GDM1 (cell line): ENCODE data around the gene TULP4.
A peak's percentile ranks its signal among the peaks of the same experiment; 100 is the strongest.
"Not testable (repeated sequence)": the region's sequence is repeated elsewhere in the genome, so short reads cannot be mapped to it uniquely, and the experiment has no call there.

Experiments
- DNase-seq: peaks from one replicate; lab custom pipeline; 2025; lab: John Stamatoyannopoulos, UW

TULP4 gene

DNA sequence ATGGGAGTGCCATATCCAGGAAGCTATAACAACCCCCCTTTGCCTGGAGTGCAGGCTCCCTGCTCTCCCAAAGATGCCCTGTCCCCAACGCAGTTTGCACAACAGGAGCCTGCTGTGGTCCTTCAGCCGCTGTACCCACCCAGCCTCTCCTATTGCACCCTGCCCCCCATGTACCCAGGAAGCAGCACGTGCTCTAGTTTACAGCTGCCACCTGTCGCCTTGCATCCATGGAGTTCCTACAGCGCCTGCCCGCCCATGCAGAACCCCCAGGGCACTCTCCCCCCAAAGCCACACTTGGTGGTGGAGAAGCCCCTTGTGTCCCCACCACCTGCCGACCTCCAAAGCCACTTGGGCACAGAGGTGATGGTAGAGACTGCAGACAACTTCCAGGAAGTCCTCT, 191.0 kb downstream of the TULP4 start:
- DNase-seq, result no peak

DNA sequence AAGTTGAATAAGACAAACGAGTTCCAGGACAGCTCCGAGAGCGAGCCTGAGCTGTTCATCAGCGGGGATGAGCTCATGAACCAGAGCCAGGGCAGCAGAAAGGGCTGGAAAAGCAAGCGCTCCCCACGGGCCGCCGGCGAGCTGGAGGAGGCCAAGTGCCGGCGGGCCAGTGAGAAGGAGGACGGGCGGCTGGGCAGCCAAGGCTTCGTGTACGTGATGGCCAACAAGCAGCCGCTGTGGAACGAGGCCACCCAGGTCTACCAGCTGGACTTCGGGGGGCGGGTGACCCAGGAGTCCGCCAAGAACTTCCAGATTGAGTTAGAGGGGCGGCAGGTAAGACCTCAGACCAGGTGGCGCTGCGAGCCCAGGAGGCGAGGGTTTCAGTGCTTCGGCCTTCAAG, 191.6 kb downstream of the TULP4 start:
- no peak for DNase-seq

DNA sequence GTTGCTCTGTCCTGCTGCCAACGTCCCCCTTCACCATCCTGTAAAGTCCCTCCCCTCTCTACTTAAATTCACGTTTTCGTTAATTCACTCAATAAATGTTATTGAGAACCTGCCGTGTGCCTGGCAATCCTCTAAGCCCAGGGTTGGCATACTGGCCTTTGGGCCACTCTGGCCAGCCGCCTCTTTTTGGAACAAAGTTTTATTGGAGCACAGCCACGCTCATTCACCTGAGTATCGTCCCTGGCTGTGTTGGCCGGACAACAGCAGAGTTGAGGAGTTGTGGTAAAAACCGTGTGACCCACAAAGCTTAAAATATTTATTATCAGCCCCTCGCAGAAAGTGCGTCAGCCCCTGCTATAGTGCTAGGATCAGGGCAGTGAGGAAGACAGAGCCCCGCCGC, 192.9 kb downstream of the TULP4 start:
- no peak for DNase-seq

DNA sequence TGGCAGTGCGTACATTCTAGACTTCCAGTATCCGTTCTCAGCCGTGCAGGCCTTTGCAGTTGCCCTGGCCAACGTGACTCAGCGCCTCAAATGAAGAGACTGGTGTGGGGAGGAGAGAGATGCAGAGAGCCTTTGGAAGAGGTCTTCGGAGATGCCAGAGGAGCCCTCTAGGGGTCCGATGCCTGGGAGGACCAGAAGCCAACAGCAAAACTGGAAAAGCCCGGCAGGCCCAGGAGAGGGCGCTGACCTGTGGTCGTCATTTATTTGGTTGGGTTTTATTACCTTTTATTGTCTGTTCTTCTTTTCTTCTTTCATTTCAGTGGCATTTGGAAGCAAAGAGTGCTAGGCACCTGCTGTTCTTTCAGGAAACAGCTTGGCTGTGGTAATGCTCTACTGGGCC, 194.3 kb downstream of the TULP4 start:
- no peak for DNase-seq

DNA sequence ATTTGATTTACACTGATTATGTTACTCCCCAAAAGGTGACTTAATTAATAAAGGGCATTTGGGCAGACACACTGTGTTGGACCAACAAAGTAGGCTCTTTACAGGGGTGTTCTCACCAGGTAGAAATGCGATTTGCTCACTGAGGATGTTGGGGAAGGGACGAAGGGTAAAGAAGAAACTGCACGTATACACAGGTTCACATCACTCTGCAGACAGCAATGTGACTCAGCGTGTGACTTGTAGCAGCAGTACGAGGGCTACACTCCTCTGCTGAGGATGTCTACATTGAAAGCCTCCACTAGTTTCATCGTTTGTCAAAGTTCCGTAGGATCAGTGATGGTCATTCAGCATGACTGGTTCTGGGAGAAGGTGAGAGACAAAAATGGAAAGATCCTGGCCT, 194.9 kb downstream of the TULP4 start:
- no peak for DNase-seq

DNA sequence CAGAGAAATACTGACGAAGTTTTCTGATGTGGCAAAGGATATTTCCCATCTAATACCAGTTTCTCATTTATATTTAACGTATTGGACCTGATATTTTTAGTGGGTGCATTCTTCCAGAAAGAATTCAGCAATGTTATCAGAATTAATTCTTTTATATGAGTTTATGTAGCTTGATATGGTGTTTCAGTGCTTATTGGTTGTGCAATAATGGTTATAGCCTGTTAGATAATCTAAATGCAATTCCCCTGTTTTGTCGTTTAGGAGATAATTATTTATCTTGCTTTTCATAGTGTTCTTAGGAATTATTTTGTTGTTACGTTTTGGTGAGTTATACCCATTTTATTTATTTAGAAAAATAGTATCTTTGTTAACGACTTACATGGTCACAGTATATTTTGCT, 196.2 kb downstream of the TULP4 start:
- DNase-seq, result no peak

DNA sequence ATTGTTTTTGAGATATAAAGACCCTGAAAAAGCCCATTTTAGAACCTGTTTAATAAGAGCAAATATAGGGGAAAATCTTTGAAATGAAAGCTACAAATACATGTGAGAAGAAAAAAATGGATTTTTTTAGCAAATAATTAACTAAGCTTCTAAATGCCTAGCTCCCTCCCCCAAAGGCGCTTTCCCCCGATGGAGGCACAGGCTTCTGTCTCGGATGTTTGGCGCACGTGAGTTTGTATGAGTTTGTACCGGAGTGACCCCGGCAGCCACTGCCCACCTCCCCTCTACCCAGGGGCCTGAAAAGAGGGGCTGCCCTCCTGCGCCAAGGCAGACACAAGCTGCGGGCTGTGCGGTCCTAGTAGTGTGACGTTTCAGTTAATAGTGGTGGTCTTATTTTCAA, 197.2 kb downstream of the TULP4 start:
- no peak for DNase-seq

DNA sequence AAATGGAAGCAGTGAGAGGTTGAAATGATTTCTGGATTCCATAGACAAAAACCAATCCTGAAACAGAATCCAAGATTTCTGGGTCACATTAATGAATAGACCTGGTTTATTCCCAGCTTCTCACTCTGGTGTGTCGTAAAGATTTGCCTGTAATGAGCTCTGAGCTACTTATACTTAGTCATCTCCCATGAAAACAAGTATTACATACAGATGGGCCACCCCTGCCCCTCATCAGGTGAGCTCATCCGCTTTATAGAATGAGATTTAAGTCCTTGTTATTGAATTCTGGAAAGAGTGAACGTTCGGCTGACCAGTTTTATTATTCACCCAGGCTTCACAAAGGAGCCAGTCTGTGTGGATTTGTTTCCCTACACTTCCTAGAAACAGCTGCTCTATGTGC, 200.5 kb downstream of the TULP4 start:
- no peak for DNase-seq

DNA sequence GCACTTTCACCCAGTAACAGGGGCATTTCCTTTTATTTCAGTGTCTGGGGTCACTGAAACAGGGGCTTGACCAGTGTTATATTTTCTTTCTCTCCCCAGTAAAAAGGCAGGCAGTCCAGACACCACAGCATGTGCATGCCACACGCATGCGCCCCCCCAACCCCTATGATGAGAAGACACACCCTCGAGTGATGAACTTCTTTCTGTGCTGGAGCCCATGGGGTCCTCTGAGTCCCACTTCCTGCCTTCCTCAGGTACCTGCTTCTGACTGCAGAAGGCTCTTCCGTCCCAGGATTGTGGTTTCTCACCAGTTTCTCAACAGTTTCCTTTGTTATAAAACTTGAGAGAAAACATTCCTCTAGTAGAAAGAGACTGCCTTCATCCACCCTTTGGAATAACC, 201.9 kb downstream of the TULP4 start:
- no peak for DNase-seq

DNA sequence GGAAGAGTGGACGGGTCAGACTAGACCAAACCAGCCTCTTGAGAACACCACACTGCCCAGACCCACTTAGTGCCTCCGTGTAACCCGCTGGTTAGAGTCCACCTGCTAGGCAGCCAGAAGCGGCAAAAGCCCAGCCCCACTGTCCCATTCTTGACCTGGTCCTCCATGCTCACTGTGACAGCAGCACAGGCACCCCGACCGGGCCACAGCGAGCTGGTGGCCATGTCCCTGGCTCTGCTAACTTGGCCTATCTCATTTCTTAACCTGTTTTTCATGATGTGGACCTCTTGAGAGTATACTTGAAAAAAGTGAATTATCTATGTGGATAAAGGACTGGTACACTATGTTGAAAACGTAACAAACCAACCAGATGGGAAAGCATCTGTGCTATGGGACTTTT, 202.7 kb downstream of the TULP4 start:
- no peak for DNase-seq

DNA sequence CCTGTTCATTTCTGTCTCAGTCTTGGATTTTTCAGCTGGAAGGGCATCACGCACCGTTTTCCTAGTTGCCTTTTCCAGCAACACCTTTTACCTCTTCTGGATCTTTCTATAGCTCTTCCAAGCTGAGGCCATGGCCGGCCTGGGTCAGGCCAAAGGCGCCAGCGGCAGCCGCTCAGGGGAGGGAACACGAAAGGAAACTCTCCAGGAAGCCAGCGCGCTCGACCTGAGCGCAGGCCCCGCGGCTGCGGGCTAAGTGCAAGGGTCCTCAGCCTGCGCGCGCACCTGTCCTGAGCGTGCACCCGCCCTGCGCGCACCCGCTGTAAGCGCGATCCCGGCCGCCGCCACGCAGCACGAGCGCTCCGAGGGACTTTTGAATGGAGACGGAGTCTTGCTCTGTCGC, 203.8 kb downstream of the TULP4 start:
- DNase-seq, result no peak

DNA sequence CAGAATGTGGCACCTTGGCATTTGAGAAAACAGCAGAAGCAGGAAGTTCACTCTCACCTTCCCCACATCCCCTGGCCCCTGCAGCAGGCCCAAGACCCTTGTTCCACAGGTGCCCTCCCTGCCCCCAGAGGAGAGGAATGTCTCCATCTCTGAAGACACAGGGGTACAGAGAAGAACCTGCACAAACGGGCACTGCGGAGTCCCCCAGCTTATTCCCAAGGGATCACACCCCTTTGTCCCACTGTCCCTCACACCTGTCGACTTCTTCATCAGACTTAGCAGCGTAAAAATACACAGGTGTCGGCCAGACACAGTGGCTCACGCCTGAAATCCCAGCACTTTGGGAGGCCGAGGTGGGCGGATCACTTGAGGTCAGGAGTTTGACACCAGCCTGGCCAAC, 204.8 kb downstream of the TULP4 start:
- no peak for DNase-seq

DNA sequence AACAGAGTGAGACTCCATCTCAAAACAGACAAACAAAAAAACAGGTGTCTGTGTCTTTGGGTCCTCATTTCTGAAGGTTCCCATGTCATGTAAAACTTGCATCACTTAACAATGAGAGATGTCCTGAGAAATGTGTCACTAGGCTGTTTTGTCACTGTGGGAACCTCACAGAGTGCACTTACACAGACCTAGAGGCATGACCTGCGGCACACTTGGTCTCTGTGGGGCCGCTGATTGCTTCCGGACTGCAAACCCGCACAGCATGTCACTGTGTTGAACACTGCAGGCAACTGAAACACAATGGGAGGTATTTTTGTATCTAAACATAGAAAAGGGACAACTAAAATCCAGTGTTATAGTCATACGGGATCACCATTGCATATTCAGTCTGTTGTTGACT, 205.3 kb downstream of the TULP4 start:
- DNase-seq, result no peak

DNA sequence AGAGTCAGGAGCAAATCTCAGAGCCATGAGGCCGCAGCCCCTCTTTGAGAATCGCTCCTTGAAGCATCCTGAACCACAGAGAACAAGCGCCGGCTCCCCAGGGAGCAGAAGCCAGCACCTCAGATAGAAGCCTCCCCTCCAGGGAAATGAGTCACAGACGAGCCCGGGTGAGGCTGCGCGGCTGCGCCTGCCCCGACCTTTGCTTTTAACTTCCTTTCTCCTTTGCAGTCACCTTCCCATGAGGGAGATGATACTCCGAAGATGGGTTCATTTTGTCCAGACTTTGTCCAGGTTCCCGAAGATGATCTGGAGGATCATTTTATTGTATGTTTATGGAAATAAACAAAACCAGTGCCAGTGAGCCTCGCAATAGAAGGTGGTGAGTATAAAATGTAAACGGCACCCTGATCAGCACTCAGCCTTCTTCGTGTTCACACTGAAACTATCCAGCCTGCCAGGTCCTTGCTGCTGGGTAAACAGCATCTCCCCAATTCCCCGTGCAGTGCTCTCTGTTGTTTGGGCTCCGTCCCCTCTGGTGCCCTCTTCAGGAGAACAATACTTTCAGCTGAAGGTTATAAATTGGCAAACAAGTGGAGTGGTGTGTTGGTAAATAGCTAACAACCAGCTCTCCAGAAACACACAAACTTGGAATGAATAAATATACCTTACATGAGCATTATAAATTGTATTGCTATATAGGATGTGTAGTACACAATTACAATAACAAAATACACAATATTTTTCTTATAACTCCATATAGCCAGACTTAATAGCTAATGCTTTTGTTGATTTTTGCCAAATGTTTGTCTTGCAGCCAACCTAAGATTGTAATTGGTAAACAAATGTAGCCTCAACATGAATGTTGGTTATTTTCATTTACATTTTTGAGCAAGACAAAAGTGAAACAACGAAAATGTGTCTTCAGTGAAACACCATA, 206.2 kb downstream of the TULP4 start:
- peak; percentile 27 for DNase-seq

DNA sequence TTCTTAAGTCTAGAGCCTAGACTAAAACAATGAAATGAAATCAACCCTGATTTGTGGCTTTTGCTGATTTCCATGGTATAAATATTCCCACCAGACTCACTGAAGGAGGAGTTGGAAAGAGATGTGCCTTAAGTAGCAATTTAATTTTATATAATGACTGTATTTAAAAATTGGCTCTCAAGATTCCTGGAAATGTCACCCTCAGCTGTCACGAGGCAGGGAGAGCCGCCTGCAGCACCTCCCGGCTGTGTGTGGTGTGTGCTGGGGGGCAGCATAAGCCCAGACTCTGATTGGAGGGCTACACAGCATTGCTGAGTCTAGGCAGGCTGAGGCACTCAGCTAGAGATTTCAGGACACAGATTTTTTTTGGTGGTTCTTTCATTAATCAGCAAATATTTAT, 207.0 kb downstream of the TULP4 start:
- DNase-seq, result no peak

DNA sequence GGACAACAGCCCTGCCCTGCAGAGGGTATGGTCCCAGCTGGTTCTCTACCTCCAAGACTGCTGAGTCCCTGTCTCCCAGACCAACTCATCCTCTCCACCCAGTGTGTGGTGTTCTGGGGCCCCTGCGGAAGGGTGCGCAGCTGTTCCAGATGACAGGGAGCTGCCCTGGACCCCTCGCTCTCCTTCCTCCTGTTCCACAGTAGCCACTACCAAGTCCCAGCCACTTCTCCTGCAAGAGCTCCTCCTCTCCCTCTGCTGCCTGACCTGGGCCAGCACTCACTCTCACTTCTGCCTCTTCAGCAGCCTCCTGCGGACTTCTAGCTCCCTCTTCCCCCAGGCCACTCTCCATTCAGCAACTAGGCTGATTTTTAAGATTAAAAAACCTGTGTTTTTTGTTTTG, 207.5 kb downstream of the TULP4 start:
- no peak for DNase-seq

DNA sequence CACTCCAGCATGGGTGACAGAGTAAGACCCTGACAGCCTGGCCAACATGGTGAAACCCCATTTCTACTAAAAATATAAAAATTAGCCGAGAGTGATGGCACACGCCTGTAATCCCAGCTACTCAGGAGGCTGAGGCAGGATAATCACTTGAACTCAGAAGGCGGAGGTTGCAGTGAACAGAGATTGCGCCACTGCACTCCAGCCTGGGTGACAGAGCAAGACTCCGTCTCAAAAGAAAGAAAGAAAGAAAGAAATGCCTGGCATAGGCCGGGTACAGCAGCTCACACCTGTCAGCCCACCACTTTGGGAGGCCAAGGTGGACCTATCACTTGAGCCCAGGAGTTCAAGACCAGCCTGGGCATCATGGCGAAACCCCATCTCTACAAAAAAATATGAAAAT, 208.7 kb downstream of the TULP4 start:
- not testable (repeated sequence) for DNase-seq

DNA sequence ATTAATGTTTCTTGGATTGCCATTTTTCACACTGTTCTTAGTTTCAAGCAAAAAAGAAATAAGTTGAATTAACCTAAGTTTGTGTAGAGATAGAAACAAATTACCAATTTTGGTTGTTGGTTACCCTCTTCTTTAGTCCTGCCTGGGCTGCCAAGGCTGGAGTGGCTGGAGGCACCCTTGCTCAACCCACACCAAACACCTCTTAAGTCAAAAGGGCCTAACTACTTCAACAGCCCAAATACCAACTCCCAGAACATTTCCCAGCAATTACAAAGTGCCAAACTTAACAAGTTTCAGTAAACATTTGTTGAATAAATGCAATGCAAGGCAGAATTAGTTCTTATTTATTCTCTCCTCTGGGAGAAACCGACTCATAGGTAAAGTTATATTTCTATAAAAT, 209.5 kb downstream of the TULP4 start:
- DNase-seq, result no peak

DNA sequence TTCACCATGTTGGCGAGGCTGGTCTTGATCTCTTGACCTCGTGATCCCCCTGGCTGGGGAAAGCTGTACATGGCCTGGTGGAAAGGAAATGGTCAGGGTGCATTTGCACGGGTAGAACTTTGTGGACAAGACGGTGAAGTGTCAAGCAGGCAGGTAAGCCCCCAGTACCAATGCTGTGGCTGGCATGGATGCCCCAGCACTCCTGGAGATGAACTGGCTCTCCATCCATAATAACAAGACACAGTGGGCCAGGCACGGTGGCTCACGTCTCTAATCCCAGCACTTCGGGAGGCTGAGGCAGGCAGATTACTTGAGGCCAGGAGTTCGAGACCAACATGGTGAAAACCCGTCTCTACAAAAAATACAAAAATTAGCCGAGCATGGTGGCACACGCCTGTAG, 210.4 kb downstream of the TULP4 start:
- no peak for DNase-seq

DNA sequence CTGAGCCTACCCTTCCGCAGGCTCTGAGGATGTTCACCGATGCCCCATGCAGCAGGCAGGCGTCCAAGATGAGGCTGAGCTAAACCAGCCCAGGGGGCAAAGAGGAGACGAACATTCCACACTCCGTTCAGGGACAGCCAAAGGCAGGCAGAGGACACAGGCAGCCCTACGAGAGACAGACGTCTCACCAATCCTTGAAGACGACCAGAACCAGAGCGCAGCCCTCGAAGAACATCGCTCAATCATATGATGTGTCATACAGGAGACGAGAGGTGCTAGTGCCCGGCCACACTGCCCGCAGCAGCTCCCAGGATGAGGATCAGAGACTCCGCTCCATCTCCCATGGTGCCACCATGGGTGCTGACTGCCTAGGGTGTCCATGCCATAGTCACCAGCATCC, 212.0 kb downstream of the TULP4 start:
- DNase-seq, result no peak

DNA sequence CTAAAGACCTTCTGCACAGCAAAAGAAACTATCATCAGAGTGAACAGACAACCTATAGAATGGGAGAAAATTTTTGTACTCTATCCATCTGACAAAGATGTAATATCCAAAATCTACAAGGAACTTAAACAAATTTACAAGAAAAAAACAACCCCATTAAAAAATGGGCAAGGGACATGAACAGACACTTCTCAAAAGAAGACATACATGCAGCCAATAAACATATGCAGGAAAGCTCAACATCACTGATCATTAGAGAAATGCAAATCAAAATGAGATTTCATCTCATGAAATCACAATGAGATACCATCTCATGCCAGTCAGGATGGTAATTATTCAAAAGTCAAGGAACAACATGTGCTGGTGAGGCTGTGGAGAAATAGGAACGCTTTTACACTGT, 215.6 kb downstream of the TULP4 start:
- DNase-seq, result not testable (repeated sequence)

DNA sequence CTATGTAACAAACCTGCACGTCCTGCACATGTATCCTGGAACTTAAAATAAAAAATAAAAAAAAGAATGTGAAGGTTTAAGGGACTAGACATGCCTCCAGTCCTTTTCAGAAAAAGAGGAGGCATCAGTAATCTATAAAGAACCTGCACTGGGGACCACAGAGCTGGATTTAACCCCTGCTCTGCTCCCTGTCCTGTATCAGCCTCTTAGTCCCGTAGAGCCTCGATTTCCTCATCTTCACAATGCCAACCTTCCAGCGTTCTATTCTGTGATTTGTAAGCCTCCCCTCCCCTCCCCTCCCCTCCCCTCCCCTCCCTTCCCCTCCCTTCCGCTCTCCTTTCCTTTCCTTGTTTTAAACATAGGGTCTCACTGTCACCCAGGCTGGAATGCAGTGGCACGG, 216.6 kb downstream of the TULP4 start:
- DNase-seq, result no peak

DNA sequence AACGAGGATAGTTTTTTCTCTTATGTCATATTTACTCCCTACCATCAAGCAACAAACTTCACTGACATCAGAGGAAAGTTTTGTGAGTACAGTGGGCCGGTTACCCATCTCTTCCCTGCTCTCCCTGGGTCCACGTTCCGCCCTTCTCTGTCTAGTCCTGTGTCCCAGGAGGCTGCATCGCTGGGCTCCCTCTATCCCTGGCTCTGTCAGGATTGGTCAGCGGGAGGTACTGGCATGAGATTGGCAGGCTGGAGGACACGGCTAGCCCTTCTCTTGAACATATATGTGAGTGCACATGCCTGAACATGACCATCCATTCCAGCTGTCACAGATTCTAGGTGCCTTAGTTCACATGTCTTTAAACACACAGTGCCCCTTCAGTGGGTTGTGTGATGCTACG, 217.4 kb downstream of the TULP4 start:
- no peak for DNase-seq

DNA sequence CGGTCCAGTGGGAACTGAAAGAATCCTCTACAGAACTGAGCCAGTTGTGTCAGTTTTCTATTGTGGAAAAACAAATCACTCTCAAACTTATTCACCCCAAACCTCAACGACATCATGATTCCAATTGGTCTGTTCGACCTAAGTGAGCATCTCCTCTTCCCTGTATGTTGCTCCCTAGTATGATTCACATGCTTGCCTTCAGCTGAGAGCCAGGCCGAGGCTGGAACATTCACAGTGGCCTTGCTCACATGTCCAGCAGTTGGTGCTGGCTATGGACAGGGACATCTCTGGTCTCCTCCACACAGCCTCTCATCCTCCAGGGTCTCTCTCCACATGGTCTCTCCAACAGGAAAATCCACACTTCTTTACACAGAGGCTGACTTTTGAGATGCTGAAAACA, 219.3 kb downstream of the TULP4 start:
- no peak for DNase-seq
